Thymus (tissue), 11 donors: ENCODE measurements around the gene PCBD1. TPM values are rescaled to one million over a fixed set of nuclear protein-coding genes. Genes with fewer than 3 reads are reported as not detected.

ENCODE experiments used
- DNase-seq, 9 donors: peaks; one replicate each; pipeline ENCODE4 v3.0.0-alpha.2; 2013; ENCODE audit warnings: low spot score in 9 of 9, low read depth in 6 of 9, missing footprints in 1 of 9
- H3K27ac ChIP-seq, 2 donors: one replicate each; pipeline ENCODE4 v1.5.1; 2013; ENCODE audit warnings: control low read depth in 1 of 2, low read depth in 1 of 2, low read length in 1 of 2, mild to moderate bottlenecking in 1 of 2, moderate library complexity in 1 of 2
- H3K27me3 ChIP-seq, 2 donors: one replicate each; pipeline ENCODE4 v1.5.1; 2013; ENCODE audit warnings: low read length in 1 of 2; ENCODE audit not compliant: control insufficient read depth in 2 of 2, insufficient read depth in 1 of 2
- H3K36me3 ChIP-seq, 2 donors: one replicate each; pipeline ENCODE4 v1.5.1; 2013; ENCODE audit warnings: low read length in 1 of 2, mild to moderate bottlenecking in 1 of 2, moderate library complexity in 1 of 2; ENCODE audit not compliant: control insufficient read depth in 2 of 2, insufficient read depth in 2 of 2
- H3K4me1 ChIP-seq, 2 donors: one replicate each; pipeline ENCODE4 v1.5.1; 2013; ENCODE audit warnings: low read length in 2 of 2; ENCODE audit not compliant: control insufficient read depth in 2 of 2, insufficient read depth in 2 of 2
- H3K4me3 ChIP-seq, 2 donors: one replicate each; pipeline ENCODE4 v1.5.1; 2013; ENCODE audit warnings: low read length in 2 of 2, control low read depth in 1 of 2, mild to moderate bottlenecking in 1 of 2
- H3K9me3 ChIP-seq, 2 donors: one replicate each; pipeline ENCODE4 v1.5.1; 2013; ENCODE audit warnings: low read length in 1 of 2, mild to moderate bottlenecking in 1 of 2; ENCODE audit not compliant: control insufficient read depth in 2 of 2, insufficient read depth in 1 of 2
- WGBS: extraction: QIAGEN DNeasy Blood & Tissue Kit; methylation state at CpG from one replicate; pipeline ENCODE4 v1.1.7; 2013; 5-methylcytosine and 5-hydroxymethylcytosine counted together
- polyA plus RNA-seq: library from polyadenylated mRNA; stranded (reverse); fragments of 200-250 nt; gene quantifications from one replicate; pipeline ENCODE4 v1.2.3, GENCODE V29; 2013
- total RNA-seq: library from RNA; stranded (reverse); fragments of 120-200 nt; gene quantifications from one replicate; pipeline ENCODE4 v1.2.4, GENCODE V29; 2013
- donor health status: healthy.

Gene PCBD1
- total and polyA plus RNA-seq, 2 donors = 22.0 to 59.0 TPM

GRCh38 chr10:70847659-70848360, 40.6 kb downstream of the PCBD1 start:
- H3K4me1 ChIP-seq = no peaks in the 10 kb centered on the region
- no peak overlapping the region for H3K4me3 ChIP-seq
- peaks cover 3 to 11% of the 10 kb centered on the region in 2 donors for H3K36me3 ChIP-seq
- no peaks in the 10 kb centered on the region for H3K9me3 ChIP-seq
- no peaks in the 10 kb centered on the region for H3K27me3 ChIP-seq
- H3K27ac ChIP-seq = no peak overlapping the region
- DNase-seq = no peak
- WGBS = 94% methylated on average over 1 of the region's 1 CpG

- no peak for DNase-seq
- Histone ChIP-seq H3K4me3 (no peak overlapping the region), H3K4me1 (no peaks in the 10 kb centered on the region), H3K9me3 (no peaks in the 10 kb centered on the region), H3K27ac (no peak overlapping the region), H3K27me3 (no peaks in the 10 kb centered on the region), H3K36me3 (peaks cover 3 to 9% of the 10 kb centered on the region in 2 donors)
- WGBS = 96% methylated on average over 2 of the region's 2 CpGs
Observed at GRCh38 chr10:70846795-70847194, 41.6 kb downstream of the PCBD1 start.

- no peaks in the 10 kb centered on the region for H3K27me3 ChIP-seq
- H3K9me3 ChIP-seq = no peaks in the 10 kb centered on the region
- DNase-seq = no peak
- no peak overlapping the region for H3K27ac ChIP-seq
- no peaks in the 10 kb centered on the region for H3K4me1 ChIP-seq
- no peak overlapping the region for H3K4me3 ChIP-seq
- H3K36me3 ChIP-seq = peaks cover 0 to 3% of the 10 kb centered on the region in 2 donors
- 95% methylated on average over 1 of the region's 1 CpG for WGBS
Observed at GRCh38 chr10:70845816-70846215, 42.5 kb downstream of the PCBD1 start.

GRCh38 chr10:70845256-70845655, 43.1 kb downstream of the PCBD1 start:
- Histone ChIP-seq H3K9me3 (no peaks in the 10 kb centered on the region), H3K4me1 (no peaks in the 10 kb centered on the region), H3K27me3 (no peaks in the 10 kb centered on the region), H3K27ac (no peak overlapping the region), H3K36me3 (peaks cover 0 to 3% of the 10 kb centered on the region in 2 donors), H3K4me3 (no peak overlapping the region)
- DNase-seq = no peak
- 94% methylated on average over 2 of the region's 2 CpGs for WGBS

GRCh38 chr10:70843776-70844489, 44.4 kb downstream of the PCBD1 start:
- Histone ChIP-seq H3K9me3 (no peaks in the 10 kb centered on the region), H3K4me1 (no peaks in the 10 kb centered on the region), H3K4me3 (no peak overlapping the region), H3K27ac (no peak overlapping the region), H3K36me3 (peaks cover 0 to 3% of the 10 kb centered on the region in 2 donors), H3K27me3 (no peaks in the 10 kb centered on the region)
- no peak for DNase-seq
- WGBS = over 99% methylated on average over 2 of the region's 2 CpGs

GRCh38 chr10:70843333-70843732, 45.0 kb downstream of the PCBD1 start:
- no peaks in the 10 kb centered on the region for H3K9me3 ChIP-seq
- no peaks in the 10 kb centered on the region for H3K4me1 ChIP-seq
- H3K4me3 ChIP-seq = no peak overlapping the region
- DNase-seq = no peak
- H3K27ac ChIP-seq = no peak overlapping the region
- H3K36me3 ChIP-seq = peaks cover 0 to 3% of the 10 kb centered on the region in 2 donors
- 98% methylated on average over 2 of the region's 2 CpGs for WGBS
- H3K27me3 ChIP-seq = no peaks in the 10 kb centered on the region

- Histone ChIP-seq H3K36me3 (no peaks in the 10 kb centered on the region), H3K27me3 (no peaks in the 10 kb centered on the region), H3K4me3 (no peak overlapping the region), H3K9me3 (no peaks in the 10 kb centered on the region), H3K4me1 (no peaks in the 10 kb centered on the region), H3K27ac (no peak overlapping the region)
- no peak for DNase-seq
- WGBS = 63% methylated on average over 2 of the region's 2 CpGs
Observed at GRCh38 chr10:70840836-70841235, 47.5 kb downstream of the PCBD1 start.

- Histone ChIP-seq H3K36me3 (no peaks in the 10 kb centered on the region), H3K4me1 (no peaks in the 10 kb centered on the region), H3K4me3 (no peak overlapping the region), H3K9me3 (no peaks in the 10 kb centered on the region), H3K27ac (no peak overlapping the region), H3K27me3 (no peaks in the 10 kb centered on the region)
- DNase-seq = no peak
- whole genome bisulfite sequencing = 84% methylated on average over 4 of the region's 4 CpGs
Observed at GRCh38 chr10:70838270-70838805, 50.0 kb downstream of the PCBD1 start.

GRCh38 chr10:70837660-70838059, 50.7 kb downstream of the PCBD1 start:
- WGBS = 97% methylated on average over 3 of the region's 3 CpGs
- Histone ChIP-seq H3K27me3 (no peaks in the 10 kb centered on the region), H3K36me3 (no peaks in the 10 kb centered on the region), H3K27ac (no peak overlapping the region), H3K9me3 (no peaks in the 10 kb centered on the region), H3K4me1 (no peaks in the 10 kb centered on the region), H3K4me3 (no peak overlapping the region)
- DNase-seq = no peak
